PC-9 (cell line): ENCODE results near the gene THY1.

Experiments used
- CTCF ChIP-seq: fragments of 200-600 bp; sonication (generic); conservative IDR thresholded peaks from 2 replicates; pipeline ENCODE4 v1.6.1; 2017; ENCODE audit warnings: mixed run types, antibody characterized with exemption, mild to moderate bottlenecking, moderate library complexity
- EZH2 ChIP-seq: fragments of 200-600 bp; sonication (generic); IDR thresholded peaks from 2 replicates; pipeline ENCODE4 v1.8.0; 2017; ENCODE audit warnings: antibody characterized with exemption, low read depth

- TF ChIP-seq CTCF = no peak
- no peak for TF ChIP-seq EZH2
Observed at GRCh38 chr11:119415966-119416365, 7.0 kb downstream of the THY1 start.
